HG03354 (cell line): ENCODE data around the gene PRCC.

Experiments used
- ATAC-seq: cut with Tn5 transposase; IDR thresholded peaks from one replicate; pipeline ENCODE4 v1.9.1; 2021; ENCODE audit warnings: mild to moderate bottlenecking; ENCODE audit not compliant: unreplicated experiment, poor library complexity, severe bottlenecking

The PRCC gene

GRCh38 chr1:156767101-156767878 lies at the start of gene PRCC:
PRCC (plus strand) TSS chr1:156767535; CDS start chr1:156767772, 237 bp downstream.
- ATAC-seq, result peak; percentile 96

- ATAC-seq, result no peak
Measured at GRCh38 chr1:156721131-156721530, 46.2 kb upstream of the PRCC start.

- ATAC-seq, result no peak
Measured at GRCh38 chr1:156721535-156721934, 45.8 kb upstream of the PRCC start.

GRCh38 chr1:156725683-156726280 lies 41.6 kb upstream of the PRCC start:
- ATAC-seq, result peak; percentile 35

GRCh38 chr1:156726549-156727226 lies 40.6 kb upstream of the PRCC start:
- ATAC-seq, result no peak

- no peak for ATAC-seq
Measured at GRCh38 chr1:156727492-156727891, 39.8 kb upstream of the PRCC start.

GRCh38 chr1:156727926-156728598 lies 39.3 kb upstream of the PRCC start, which contains the start of gene METTL25B:
METTL25B (plus strand) TSS chr1:156728469; CDS start chr1:156729105, 636 bp downstream.
- ATAC-seq, result peak; percentile 70

GRCh38 chr1:156728599-156729462 lies 38.5 kb upstream of the PRCC start, which contains the start of gene ISG20L2:
ISG20L2 (minus strand) TSS chr1:156728766; CDS start chr1:156727652, 1,114 bp downstream.
- ATAC-seq, result peak; percentile 90

GRCh38 chr1:156733989-156734584 lies 33.2 kb upstream of the PRCC start:
- ATAC-seq, result no peak

GRCh38 chr1:156738407-156738806 lies 28.9 kb upstream of the PRCC start:
- no peak for ATAC-seq

- ATAC-seq, result no peak
Measured at GRCh38 chr1:156738916-156739315, 28.4 kb upstream of the PRCC start.

GRCh38 chr1:156740237-156740740 lies 27.0 kb upstream of the PRCC start:
- peak; percentile 8 for ATAC-seq

- ATAC-seq, result peak; percentile 86
Measured at GRCh38 chr1:156740741-156741480, 26.4 kb upstream of the PRCC start, which contains the start of gene MRPL24. MRPL24 (minus strand) TSS chr1:156741088; CDS start chr1:156738704, 2,384 bp downstream.

- ATAC-seq, result no peak
Measured at GRCh38 chr1:156741481-156741983, 25.8 kb upstream of the PRCC start.

- ATAC-seq, result no peak
Measured at GRCh38 chr1:156742017-156742416, 25.3 kb upstream of the PRCC start.

GRCh38 chr1:156742801-156743200 lies 24.5 kb upstream of the PRCC start:
- ATAC-seq, result no peak
